Bladder microvascular endothelial cell (primary cell): ENCODE data around the gene CRYL1. TPM values are rescaled to one million over a fixed set of nuclear protein-coding genes. Genes with fewer than 3 reads are reported as not detected.

ENCODE experiments used
- total RNA-seq: library from RNA; depleted of rRNA; stranded (reverse); fragments of >200 nt; gene quantifications from 2 replicates; pipeline ENCODE4 v1.2.3, GENCODE V29; 2014

CRYL1 gene, protein sequence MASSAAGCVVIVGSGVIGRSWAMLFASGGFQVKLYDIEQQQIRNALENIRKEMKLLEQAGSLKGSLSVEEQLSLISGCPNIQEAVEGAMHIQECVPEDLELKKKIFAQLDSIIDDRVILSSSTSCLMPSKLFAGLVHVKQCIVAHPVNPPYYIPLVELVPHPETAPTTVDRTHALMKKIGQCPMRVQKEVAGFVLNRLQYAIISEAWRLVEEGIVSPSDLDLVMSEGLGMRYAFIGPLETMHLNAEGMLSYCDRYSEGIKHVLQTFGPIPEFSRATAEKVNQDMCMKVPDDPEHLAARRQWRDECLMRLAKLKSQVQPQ
- total RNA-seq: 29.1 and 33.9 TPM in 2 replicates

DNA sequence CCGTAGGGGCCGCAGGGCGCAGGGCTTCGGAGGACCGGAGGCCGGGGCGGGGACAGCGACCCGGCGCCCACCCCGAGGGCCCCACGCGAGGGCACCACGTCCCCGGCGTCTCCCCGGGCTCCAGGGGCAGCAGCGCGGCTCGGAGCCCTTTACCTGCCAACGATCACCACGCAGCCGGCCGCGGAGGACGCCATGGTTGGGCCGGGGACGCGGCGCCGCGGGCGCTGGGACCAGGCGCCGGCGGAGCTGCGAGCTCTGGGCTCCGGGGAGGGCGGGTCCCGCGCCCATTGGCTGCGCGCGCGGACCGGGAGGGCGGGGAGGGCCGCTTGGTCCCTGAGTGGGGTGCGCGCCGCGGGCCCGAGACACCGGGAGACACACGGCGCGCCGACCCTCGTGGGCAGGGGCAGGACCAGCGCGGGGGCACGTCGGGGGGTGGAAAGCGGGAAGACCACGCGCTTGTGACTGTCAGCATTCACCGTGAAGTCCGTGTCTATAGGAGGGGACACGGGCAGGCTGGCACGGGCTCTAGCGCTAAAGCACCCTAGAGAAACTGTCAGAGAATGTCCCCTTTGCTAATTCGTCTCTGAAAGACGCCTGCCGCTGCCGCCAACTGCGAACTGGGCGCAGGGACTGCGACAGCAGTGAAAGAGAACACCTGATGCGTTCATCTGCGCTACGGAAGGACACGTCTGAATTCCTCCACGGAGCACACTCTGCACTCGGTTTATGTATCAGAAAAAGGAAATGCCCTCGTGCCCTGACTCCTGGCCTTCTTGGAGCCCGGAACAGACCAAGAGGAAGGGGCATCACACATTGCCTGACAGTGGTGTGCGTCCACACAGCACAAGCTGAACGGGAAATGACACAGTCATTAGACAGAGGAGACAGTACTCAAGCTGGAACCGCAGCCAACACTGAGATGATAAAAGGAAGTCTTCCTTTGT, at the start of gene CRYL1:
CRYL1 (minus strand) TSS at position 257 of the 944 bp plus-strand sequence; CDS start at position 194, 63 bp downstream.

DNA sequence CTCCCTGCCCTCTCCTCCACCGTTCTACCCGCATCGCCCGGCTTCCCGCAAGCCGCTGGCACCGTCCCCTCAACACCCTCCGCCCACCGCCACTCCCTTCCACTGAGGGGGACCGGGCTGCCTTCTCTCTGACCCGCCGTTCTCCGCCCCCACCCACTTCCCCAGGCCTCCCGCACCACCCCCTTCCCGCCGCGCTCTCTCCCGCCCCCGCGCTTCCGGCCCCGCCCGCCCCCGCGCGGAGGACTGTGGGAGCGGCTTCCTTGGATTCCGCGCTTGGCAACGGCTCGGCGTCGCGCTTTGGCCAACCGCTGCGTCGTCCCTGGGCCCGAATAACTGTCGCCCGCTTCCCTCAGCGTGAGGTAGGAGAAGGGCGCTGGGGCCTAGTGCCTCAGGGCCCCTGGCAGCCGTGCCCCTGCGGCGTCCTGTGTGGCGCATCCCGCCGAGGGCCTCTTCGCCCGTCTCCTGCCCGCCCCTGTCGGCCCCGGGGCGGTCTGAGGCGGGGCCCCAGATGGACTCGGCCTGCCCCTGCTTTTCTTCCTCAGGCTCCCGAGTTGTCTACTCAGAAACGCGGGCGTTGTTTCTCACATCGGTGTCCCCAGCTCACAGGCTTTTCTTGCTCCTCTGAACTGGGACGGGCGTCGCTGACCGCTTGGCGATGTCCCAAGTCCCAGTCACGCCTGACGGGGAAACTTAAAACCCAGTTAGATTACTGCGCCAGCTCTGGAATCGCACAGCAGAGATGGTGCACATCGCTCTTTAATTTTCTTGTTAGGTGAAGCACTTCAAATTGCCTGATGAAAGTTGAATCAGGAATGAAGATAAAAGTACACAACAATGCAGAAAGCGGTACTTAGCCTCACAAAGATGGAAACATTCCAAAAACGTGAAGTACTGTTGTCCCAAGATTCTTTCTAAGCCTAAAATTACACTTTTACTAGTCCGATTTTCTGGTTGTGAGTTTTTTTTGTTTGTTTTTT, 41.5 kb upstream of the CRYL1 start, which contains the start of gene IFT88:
IFT88 (plus strand) TSS at position 260 of the 977 bp plus-strand sequence. CDS start 7,229 bp downstream, outside the sequence.

Other genes starting within 250 kb of the CRYL1 start
- 6.3 and 11.7 TPM in 2 replicates for gene IFT88, start 41.3 kb upstream of the CRYL1 start, total RNA-seq
- gene IL17D, start 177.8 kb upstream of the CRYL1 start, total RNA-seq: 1.3 and 4.0 TPM in 2 replicates
- gene EEF1AKMT1, start 248.1 kb upstream of the CRYL1 start, total RNA-seq: 7.8 and 10.0 TPM in 2 replicates